Bladder microvascular endothelial cell (primary cell): ENCODE results near the gene AIG1. TPM values are rescaled to one million over a fixed set of nuclear protein-coding genes. Genes with fewer than 3 reads are reported as not detected.

Experiments
- total RNA-seq: library from RNA; depleted of rRNA; stranded (reverse); fragments of >200 nt; gene quantifications from 2 replicates; pipeline ENCODE4 v1.2.3, GENCODE V29; 2014

Gene AIG1, protein sequence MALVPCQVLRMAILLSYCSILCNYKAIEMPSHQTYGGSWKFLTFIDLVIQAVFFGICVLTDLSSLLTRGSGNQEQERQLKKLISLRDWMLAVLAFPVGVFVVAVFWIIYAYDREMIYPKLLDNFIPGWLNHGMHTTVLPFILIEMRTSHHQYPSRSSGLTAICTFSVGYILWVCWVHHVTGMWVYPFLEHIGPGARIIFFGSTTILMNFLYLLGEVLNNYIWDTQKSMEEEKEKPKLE
- total RNA-seq = 11.8 and 20.1 TPM in 2 replicates

DNA sequence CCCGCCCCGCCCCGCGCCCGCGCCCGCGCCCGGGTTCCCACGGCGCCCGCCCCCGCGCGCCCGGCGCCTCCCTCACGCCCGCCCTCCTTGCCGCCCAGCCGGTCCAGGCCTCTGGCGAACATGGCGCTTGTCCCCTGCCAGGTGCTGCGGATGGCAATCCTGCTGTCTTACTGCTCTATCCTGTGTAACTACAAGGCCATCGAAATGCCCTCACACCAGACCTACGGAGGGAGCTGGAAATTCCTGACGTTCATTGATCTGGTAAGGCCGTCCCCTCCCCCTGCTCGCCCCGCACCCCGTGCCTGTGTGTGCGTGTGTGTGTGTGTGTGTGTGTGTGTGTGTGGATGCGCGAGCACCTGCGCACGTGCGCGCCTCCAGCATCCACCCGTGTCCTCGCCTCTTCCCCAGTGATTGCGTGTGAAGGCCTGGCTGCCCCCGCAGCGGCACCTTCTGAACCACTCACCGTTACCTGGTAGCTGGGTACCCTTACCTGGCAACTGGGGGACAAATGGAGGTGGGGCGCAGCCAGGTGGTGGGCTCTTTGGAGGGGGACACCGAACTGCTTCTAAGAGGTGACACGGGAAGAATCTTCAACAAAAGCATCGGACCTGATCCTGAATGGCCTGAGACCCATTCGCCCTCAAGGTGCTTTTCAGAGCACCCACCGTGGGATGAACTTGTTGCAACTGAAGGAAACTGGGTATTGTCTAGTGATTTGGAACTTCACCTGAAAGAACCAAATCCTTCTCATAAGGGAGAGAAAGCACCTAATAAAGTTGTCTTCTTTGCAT is at the start of gene AIG1:
Gene AIG1 (plus strand): TSS at position 84 of the 791 bp plus-strand sequence. CDS start 37 bp downstream, at position 121.

Other genes with a start within 250 kb of the AIG1 start
- gene HIVEP2, start 115.7 kb upstream of the AIG1 start, total RNA-seq = 2.9 and 14.6 TPM in 2 replicates